ENCODE data around the gene FAM13C.
"Not testable (repeated sequence)": the region's sequence is repeated elsewhere in the genome, so short reads cannot be mapped to it uniquely, and the experiment has no call there.

GRCh38 chr10:59239108-59239507 lies 123.2 kb downstream of the FAM13C start:
- not testable (repeated sequence) for TF ChIP-seq TAF1 (IDR thresholded peaks at IDR 0.05; ENCODE audit: low read depth, low read length); POLR2AphosphoS5 (IDR thresholded peaks at IDR 0.05; ENCODE audit: low read depth, low read length); POLR2A (IDR thresholded peaks at IDR 0.05; ENCODE audit: low read depth, low read length); PAX5 (IDR thresholded peaks at IDR 0.05; ENCODE audit: insufficient read depth, low read length, severe bottlenecking); SPI1 (IDR thresholded peaks at IDR 0.05; ENCODE audit: low read depth, low read length); POU2F2 (IDR thresholded peaks at IDR 0.05; ENCODE audit: low read depth, low read length)

All from GM12891 (cell line).